Keratinocyte (primary cell): Measurements from ENCODE around the gene NTN1.

Source experiments
- CTCF ChIP-seq, 3 experiments: IDR thresholded peaks in 1 of 3; conservative IDR thresholded peaks in 1 of 3; optimal IDR thresholded peaks in 1 of 3; 2 replicates in 2 of 3; 3 replicates in 1 of 3; pipeline versions ENCODE3 to v1.5.1; 2011; ENCODE audit warnings: low read length in 3 of 3, mild to moderate bottlenecking in 3 of 3, moderate library complexity in 2 of 3, control low read depth in 1 of 3, inconsistent platforms in 1 of 3; ENCODE audit not compliant: insufficient read depth in 2 of 3; ENCODE audit errors: extremely low read depth in 1 of 3
- EZH2 ChIP-seq: IDR thresholded peaks from one replicate; pipeline ENCODE4 v1.6.1; 2012; ENCODE audit warnings: inconsistent platforms, mild to moderate bottlenecking, low read length, moderate library complexity

DNA sequence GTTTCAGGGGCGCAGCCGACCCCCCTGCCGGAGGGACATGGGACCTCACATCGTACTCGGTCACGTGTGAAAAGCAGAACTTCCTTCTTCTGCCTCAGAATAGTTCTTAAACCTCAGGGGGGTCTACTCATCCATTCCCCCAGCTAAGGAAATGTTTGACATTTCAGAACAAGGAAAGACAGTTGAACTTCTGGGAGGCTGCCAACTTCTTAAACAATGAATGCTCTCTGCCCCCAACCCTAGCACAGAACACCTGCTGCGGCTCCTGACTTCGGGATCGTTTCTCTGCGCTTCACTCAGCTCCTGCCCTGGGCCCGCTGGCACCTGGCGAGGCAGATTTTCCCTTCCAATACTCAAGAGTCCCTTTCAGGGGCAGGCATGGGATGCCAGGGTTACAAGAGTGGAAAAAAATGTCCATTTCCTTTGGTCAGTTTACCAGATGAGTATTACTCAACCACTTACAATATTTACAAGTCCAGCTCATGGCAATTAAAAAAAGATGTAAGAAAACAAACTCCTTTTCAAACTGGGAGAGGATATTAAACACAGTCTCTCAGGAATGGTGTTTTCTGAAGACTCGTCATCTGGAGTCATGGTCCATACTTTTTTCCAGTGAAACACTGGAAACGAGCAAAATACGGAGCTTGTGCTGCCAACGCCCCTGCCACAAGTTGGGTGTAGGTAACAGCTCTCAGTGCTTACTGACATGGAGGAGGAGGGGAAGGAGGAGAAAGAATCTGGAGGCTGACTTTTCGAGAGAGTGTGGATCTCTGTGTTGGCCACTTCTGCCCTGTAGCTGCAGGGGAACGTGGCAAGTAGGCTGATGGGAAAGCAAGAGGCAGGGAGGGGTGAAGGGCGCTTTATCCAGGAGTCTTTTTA lies 235.7 kb downstream of the NTN1 start:
- no peak for TF ChIP-seq CTCF (optimal IDR thresholded peaks at IDR 0.05 in 1 of 3, IDR thresholded peaks at IDR 0.05 in 1 of 3, conservative IDR thresholded peaks at IDR 0.05 in 1 of 3; ENCODE audit: extremely low read depth in 1 of 3, insufficient read depth in 2 of 3, low read length in 3 of 3)
- no peak for TF ChIP-seq EZH2
